GM21737 (cell line): ENCODE results near the gene CARHSP1.
"Not testable (repeated sequence)": the region's sequence is repeated elsewhere in the genome, so short reads cannot be mapped to it uniquely, and the experiment has no call there.

Experiments
- ATAC-seq: cut with Tn5 transposase; IDR thresholded peaks from one replicate; pipeline ENCODE4 v1.9.1; 2021; ENCODE audit warnings: mild to moderate bottlenecking, moderate library complexity; ENCODE audit not compliant: unreplicated experiment

The CARHSP1 gene

GRCh38 chr16:8836797-8837196, 32.0 kb downstream of the CARHSP1 start:
- not testable (repeated sequence) for ATAC-seq

DNA sequence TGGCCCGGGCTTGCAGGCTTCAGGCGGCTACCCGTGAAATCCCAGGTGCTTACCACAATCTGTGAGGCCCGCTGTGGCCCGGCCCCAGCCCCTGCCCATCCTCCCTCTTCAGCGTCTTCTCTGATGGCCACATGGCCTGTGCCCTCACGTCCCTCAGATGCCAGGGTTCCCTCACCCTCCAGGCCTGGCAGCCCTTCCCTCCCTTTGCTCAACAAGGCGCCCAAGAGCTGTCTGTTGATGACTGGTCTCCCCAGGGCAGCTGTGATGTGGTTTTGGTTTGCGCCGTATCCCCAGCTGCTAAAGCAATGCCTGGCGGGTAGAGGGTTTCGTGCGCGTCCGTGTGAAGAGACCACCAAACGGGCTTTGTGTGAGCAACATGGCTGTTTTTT, 36.1 kb downstream of the CARHSP1 start:
- no peak for ATAC-seq

DNA sequence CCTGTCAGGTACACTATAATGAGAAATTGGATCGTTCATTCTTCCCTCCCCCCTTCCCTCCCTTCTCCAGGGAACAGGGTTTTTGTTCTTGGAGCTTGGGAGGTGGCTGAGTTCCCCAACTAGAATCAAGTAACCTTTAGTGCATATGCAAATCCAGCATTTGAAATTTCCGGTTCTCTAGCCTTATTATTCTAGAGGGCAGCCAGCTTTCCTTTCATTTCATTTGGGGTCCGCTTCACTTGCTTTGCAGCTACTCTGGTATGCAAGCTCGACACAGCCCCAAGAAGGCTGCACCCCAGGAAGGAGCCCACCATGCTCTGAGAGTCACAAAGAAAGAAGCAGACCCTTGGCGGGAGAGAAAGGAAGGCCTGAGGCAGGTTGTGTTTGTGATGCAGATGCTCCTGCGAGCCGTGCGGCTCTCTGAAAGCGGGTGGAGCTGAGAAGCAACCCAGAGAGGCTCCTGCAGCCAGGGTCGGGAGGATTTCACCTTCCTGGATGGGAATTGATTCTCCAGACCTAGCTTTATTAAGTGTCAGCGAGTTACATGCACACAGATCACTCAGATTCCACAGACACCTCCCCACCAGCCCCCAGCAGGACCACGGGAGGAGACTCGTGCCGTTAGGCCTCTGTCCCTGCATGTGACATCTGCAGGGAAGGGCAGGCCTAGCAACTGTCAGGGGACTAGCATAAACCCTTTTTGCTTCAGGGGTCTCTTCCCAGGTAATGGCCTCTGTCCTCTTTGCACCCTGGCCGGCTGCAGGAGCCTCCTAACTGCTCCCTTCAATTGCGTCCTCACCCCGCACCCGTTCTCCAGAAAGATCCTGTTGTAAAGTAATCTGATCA, 36.7 kb downstream of the CARHSP1 start:
- no peak for ATAC-seq

GRCh38 chr16:8831450-8831849, 37.4 kb downstream of the CARHSP1 start:
- no peak for ATAC-seq

- ATAC-seq, result no peak
These were observed 40.2 kb downstream of the CARHSP1 start for GRCh38 chr16:8828541-8829165.

GRCh38 chr16:8826278-8826879, 42.4 kb downstream of the CARHSP1 start:
- ATAC-seq, result no peak

GRCh38 chr16:8822403-8822802, 46.4 kb downstream of the CARHSP1 start:
- no peak for ATAC-seq

DNA sequence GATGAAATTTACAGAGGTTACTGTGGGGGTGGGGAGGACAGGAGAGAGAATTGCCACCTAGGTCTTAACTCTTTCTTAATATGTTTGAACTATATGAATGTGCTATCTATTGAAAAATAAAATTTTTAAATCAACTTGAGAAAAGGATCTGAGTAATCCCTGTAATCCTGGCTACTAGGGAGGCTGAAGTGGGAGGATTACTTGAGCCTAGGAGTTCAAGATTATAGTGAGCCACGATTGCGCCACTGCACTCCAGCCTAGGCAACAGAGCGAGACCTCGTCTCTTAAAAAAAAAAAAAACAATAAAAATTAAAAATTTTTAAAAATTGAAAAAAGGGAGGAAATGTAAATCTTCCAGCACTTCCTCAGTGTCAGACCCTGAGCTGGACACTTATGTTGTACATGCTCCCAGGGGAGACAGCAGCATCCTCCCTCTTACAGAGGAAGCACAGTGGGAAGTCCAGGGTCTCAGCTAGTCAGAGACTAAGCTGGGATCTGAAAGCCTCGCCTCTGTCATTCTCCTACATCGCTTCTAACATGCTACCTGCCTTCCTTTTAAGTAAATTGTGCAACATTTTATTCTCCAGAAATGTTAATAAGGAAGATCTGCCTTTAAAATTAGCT, 49.3 kb downstream of the CARHSP1 start:
- no peak for ATAC-seq

DNA sequence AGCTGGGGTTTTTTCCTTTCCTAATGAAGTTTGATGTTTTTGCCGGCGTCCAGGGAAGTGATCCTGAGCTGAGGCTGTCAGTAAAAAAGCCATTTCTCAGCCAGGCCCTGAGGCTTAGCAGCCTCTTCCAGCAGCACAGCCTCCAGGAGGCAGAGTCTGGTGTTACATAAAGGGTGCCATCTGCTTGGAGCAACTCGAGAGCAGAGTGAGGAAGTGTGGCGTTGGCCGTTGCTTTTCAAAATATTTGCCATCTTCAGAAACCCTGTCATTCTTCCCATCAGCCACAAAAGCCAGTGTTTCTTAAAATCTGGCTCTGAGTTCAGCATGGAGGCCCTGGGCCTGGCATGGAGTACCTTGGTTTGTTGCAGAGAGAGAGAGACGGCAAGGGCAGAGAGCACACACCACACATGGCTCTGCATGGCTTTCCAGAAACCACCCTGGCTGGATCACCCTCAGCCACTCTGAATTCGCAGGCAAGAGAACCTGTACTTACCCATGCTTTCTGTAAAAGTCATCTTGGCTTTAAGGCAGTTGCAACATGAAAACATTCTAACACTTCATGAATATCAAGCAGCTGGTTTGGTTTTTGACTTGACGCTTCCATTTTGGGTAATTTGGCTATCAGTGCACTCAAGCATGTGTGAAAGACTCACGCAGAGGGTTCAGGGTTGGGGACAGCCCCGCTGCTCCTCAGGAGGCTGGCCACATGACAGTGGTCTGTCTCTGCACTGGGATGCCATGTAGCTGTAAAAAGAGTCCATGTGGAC, 50.1 kb downstream of the CARHSP1 start:
- ATAC-seq, result peak; percentile 77

DNA sequence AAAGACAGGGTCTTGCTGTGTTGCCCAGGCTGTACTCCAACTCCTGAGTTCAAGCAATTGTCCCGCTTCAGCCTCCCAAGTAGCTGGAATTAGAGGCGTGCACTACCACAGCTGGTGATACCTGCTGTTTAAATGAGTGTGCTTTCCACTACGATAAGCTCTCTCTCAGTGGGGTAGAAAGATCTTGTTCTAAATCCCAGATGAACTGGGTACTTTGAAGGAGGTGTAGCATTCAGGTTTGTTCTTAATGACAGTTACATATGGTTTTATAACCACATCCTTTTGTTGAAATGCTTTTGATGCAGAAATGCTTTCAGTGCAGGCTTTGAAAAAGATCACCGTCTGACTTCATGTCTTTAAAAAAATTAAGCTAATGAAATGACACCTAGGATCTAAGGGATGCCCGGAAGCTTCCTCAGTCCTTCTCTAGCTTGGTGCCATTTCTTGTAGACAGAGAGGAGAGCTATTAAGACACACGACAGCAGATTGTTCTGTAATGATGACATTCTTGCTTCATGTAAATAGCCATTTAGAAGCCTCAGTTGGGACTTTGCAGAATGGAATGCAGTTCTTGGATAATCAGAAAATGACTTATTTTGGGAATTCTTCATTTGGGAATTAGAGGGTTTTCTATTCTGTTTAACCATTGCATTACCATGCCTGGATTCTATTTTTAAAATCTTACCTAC, 51.7 kb downstream of the CARHSP1 start:
- no peak for ATAC-seq

- no peak for ATAC-seq
These were observed 54.6 kb downstream of the CARHSP1 start for GRCh38 chr16:8814095-8814806.

DNA sequence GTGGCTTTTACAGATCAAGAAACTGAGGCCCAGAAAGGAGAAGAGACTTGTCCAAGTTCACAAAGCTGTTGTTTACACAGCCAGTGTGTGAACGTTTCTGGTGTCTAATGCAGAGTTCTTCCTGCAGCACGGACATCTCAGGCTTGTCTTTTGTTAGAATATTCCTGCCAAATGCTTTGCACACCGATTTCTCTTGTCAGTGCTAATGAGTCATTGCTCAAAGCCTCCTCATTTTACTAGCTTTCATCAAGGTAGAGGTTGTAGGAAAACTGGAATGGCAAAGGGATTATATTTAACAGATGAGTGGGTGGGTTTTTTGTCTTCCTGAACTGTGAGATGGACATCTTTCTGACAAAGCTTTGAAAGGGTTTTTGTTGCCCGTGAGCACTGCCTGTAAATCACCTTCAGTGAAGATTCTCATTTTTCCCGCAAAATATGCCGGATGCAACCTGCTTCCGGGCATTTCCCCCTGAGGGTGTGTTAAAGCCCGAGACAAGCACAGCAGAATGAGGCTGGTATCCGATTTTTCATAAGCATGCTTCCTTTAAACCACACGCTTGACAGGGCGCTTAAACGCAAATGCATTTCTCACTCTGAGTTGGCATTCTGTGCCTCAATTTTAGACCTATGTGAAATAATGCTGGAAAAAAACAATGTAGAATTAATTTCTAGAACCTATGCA, 56.5 kb downstream of the CARHSP1 start:
- ATAC-seq, result no peak

- ATAC-seq, result no peak
These were observed 60.0 kb downstream of the CARHSP1 start for GRCh38 chr16:8808613-8809353.

GRCh38 chr16:8808009-8808408, 60.8 kb downstream of the CARHSP1 start:
- ATAC-seq, result no peak

GRCh38 chr16:8807189-8807588, 61.6 kb downstream of the CARHSP1 start:
- ATAC-seq, result no peak

- ATAC-seq, result no peak
These were observed 62.4 kb downstream of the CARHSP1 start for GRCh38 chr16:8806272-8806983.

DNA sequence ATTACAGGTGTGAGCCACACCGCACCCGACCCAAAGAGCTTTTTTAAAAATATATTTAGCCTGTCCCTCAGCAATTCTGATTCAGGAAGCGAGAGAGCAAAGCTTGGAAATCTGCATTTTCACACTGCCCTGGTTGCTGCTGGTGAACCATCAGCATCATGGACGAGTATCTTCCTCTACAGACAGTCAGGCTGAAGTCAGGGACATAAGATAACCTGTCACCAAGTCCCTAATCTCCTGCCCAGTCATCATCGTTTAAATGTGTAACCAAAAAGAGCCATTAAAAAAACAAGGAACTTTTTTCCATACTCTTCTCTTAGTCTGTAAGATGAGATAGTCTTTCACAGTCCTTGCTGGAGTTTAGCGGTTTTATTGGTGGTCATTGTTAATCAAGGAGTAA, 64.5 kb downstream of the CARHSP1 start:
- no peak for ATAC-seq

DNA sequence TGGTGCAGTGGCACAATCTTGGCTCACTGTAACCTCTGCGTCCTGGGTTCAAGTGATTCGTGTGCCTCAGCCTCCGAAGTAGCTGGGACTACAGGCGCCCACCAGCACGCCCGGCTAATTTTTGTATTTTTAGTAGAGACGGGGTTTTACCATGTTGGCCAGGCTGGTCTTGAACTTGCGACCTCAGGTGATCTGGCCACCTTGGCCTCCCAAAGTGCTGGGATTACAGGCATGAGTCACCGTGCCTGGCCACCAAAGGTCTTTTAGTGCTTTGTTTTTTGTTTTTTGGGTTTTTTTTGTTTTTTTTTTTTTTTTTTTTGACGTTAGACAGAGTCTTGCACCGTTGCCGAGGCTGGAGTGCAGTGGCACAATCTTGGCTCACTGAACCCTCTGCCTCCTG, 65.1 kb downstream of the CARHSP1 start:
- ATAC-seq, result not testable (repeated sequence)
